ENCODE results near the gene FADS1. TPM values are rescaled to one million over a fixed set of nuclear protein-coding genes. Genes with fewer than 3 reads are reported as not detected.

Gene FADS1
- total RNA-seq, 4 donors from 2014 or later = 2.2 to 13.8 (median 3.7) TPM

DNA sequence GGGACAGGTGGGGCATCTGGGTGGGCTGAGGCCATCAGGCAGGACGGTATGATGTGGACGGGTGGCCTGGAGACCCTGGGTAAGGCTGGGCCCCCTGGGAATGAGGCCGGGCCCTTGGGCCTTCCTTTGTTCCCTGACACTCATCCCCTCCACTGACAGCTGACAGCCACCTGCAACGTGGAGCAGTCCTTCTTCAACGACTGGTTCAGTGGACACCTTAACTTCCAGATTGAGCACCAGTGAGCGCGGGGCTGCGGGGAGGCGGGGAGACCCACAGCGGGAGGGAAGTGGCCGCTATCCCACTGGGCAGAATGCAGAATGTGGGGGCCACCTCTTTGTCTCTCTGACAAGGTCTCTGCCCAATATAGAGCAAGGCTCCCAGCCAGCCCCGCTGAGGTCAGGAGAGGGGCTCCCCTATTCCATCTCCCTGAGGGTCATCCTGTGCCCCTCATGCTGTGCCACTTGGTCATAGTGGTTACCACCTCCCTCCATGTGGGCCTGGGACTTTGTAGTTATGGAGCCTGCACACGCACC, 46.8 kb upstream of the FADS1 start:
- 90% methylated on average over 13 of the region's 13 CpGs; no CpG with 5 or more reads in 1 of the 2 donors for WGBS, 2 donors (ENCODE audit: low coverage in 1 of 2)
- H3K27ac ChIP-seq = no peak overlapping the region
- in situ Hi-C loops (cut with MboI; ENCODE audit: low pct_ligation_motif_present in 1 of 4, low pct_unique_long_range_greater_than_20kb in 1 of 4, low sequenced_read_pairs in 3 of 4) (loop anchor here in 2 of 4 donors (25.0 kb wide), 1 partner anchor 449 kb away; no protein-coding TSS in a partner anchor), intact Hi-C loops (cut with DNase I; ENCODE audit: low total_unique reads) (no loop called here)
- no peaks in the 10 kb centered on the region for H3K27me3 ChIP-seq
- no peaks in the 10 kb centered on the region for H3K9me3 ChIP-seq
- no peak for DNase-seq
- H3K36me3 ChIP-seq = no peaks in the 10 kb centered on the region
- no peaks in the 10 kb centered on the region for H3K4me1 ChIP-seq
- no peak overlapping the region for H3K4me3 ChIP-seq
- TF ChIP-seq POLR2A (IDR thresholded peaks at IDR 0.05) (no peak), EP300 (IDR thresholded peaks at IDR 0.05; ENCODE audit: low read depth) (no peak), POLR2AphosphoS5 (IDR thresholded peaks at IDR 0.05) (no peak)
- TF ChIP-seq, protein P1, sequence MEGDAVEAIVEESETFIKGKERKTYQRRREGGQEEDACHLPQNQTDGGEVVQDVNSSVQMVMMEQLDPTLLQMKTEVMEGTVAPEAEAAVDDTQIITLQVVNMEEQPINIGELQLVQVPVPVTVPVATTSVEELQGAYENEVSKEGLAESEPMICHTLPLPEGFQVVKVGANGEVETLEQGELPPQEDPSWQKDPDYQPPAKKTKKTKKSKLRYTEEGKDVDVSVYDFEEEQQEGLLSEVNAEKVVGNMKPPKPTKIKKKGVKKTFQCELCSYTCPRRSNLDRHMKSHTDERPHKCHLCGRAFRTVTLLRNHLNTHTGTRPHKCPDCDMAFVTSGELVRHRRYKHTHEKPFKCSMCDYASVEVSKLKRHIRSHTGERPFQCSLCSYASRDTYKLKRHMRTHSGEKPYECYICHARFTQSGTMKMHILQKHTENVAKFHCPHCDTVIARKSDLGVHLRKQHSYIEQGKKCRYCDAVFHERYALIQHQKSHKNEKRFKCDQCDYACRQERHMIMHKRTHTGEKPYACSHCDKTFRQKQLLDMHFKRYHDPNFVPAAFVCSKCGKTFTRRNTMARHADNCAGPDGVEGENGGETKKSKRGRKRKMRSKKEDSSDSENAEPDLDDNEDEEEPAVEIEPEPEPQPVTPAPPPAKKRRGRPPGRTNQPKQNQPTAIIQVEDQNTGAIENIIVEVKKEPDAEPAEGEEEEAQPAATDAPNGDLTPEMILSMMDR (IDR thresholded peaks at IDR 0.05) = no peak

DNA sequence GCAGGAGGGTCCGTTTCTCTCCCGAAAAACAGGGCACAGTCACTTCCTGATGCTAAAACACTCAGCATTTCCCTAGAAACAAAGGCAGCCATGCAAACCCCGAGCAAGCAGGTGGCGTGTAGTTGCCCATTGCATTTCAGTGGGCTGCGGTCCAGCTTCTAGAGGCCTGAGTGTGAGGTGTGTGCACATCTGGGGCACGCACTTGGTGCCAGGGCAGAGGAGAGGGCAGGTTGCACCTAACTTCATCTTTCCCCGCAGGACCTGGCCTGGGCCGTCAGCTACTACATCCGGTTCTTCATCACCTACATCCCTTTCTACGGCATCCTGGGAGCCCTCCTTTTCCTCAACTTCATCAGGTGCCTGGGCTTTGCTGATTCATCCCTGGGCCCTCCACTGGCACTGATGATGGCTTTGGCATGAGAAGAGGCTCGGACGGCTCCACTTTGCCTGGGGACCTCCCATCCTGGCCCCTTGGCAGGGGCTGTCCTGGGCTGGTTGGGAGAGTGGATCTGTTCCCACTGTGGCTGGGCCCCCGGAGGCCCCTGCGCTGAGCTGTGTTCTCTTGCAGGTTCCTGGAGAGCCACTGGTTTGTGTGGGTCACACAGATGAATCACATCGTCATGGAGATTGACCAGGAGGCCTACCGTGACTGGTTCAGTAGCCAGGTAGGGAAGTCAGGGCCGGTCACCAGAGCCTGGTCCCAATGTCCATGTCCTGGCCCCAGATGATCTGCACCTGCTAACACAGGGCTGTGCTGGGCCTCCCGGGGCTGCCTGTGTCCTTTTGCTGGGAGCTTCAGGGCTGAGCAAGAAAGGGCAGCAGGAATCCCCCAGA, 46.1 kb upstream of the FADS1 start:
- Histone ChIP-seq H3K4me1 (no peaks in the 10 kb centered on the region), H3K27ac (no peak overlapping the region), H3K4me3 (no peak overlapping the region), H3K9me3 (no peaks in the 10 kb centered on the region), H3K36me3 (no peaks in the 10 kb centered on the region), H3K27me3 (no peaks in the 10 kb centered on the region)
- no peak for TF ChIP-seq POLR2A (IDR thresholded peaks at IDR 0.05)
- TF ChIP-seq, protein P1 (IDR thresholded peaks at IDR 0.05) = no peak
- TF ChIP-seq EP300 (IDR thresholded peaks at IDR 0.05; ENCODE audit: low read depth) = no peak
- no peak for TF ChIP-seq POLR2AphosphoS5 (IDR thresholded peaks at IDR 0.05)
- intact Hi-C loops (cut with DNase I; ENCODE audit: low total_unique reads) = no loop called here
- 80 to 89% methylated on average over 5 to 18 of the region's 18 CpGs for WGBS, 2 donors (ENCODE audit: low coverage in 1 of 2)
- DNase-seq = no peak
- in situ Hi-C loops (cut with MboI; ENCODE audit: low pct_ligation_motif_present in 1 of 4, low pct_unique_long_range_greater_than_20kb in 1 of 4, low sequenced_read_pairs in 3 of 4) = loop anchor here in 2 of 4 donors (25.0 kb wide), 1 partner anchor 449 kb away; no protein-coding TSS in a partner anchor

DNA sequence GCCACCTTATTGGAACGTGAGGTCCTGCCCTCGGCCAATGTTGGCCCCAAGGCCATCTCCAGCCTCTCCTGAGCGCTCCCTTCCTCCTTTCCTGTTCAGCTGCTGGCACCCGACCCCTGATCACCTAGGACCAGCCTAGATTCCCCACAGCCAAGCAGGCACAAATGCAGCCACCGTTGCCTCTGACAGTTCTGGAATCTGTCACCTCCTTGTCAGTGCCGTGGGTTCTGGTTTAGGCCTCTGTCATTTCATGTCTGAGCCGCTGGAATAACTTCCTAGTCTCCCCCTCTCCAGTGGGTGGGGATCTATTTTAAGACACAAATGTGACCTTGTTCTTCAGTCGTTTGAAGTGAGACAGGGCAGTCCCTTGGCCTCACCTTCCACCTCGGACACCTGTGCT, 44.8 kb upstream of the FADS1 start:
- Histone ChIP-seq H3K27ac (no peak overlapping the region), H3K27me3 (no peaks in the 10 kb centered on the region), H3K36me3 (no peaks in the 10 kb centered on the region), H3K4me1 (no peaks in the 10 kb centered on the region), H3K9me3 (no peaks in the 10 kb centered on the region), H3K4me3 (no peak overlapping the region)
- TF ChIP-seq POLR2AphosphoS5 (IDR thresholded peaks at IDR 0.05) (no peak), EP300 (IDR thresholded peaks at IDR 0.05; ENCODE audit: low read depth) (no peak), POLR2A (IDR thresholded peaks at IDR 0.05) (no peak)
- TF ChIP-seq, protein P1 (IDR thresholded peaks at IDR 0.05) = no peak
- no peak for DNase-seq
- in situ Hi-C loops (cut with MboI; ENCODE audit: low pct_ligation_motif_present in 1 of 4, low pct_unique_long_range_greater_than_20kb in 1 of 4, low sequenced_read_pairs in 3 of 4) (loop anchor here in 2 of 4 donors (25.0 kb wide), 1 partner anchor 451 kb away; no protein-coding TSS in a partner anchor), intact Hi-C loops (cut with DNase I; ENCODE audit: low total_unique reads) (no loop called here)
- 60 to 75% methylated on average over 1 to 9 of the region's 9 CpGs for WGBS, 2 donors (ENCODE audit: low coverage in 1 of 2)

DNA sequence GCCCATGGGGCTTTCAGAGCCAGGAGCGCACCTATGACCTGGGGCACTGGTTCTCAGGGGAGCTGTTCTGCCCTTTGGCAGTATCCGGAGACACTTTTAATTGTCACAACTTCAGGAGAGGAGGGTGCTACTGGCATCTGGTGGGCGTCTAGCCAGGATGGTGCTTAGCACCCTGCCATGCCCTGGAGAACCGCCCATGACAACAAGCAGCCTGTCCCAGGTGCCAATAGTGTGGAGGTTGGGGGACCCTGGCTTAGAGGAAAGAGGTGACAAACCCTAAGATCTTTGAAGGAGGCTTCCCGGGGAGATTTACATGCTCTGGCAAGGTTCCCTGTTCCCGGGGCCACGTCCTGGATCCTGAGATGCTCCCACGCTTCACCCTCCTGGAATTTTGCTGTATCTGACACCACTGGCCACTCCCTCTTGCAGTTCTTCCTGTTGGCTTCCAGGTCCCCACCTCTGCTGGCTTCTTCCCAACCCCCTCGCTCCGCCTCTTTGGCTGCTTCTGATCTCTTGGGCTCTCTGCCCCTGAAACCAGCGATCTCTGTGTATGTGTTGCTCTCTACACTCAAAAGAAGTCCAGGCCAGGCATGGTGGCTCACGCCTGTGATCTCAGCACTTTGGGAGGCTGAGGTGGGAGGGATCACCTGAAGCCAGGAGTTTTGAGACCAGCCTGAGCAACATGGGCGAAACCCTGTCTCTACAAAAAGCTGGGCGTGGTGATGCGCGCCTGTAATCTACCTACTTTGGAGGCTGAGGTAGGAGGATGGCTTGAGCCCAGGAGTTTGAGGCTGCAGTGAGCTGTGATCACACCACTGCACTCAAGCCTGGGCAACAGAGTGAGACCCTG, 43.5 kb upstream of the FADS1 start:
- Histone ChIP-seq H3K27ac (no peak overlapping the region), H3K4me1 (no peaks in the 10 kb centered on the region), H3K36me3 (no peaks in the 10 kb centered on the region), H3K4me3 (no peak overlapping the region), H3K9me3 (no peaks in the 10 kb centered on the region), H3K27me3 (no peaks in the 10 kb centered on the region)
- TF ChIP-seq POLR2AphosphoS5 (IDR thresholded peaks at IDR 0.05) (no peak), POLR2A (IDR thresholded peaks at IDR 0.05) (no peak), EP300 (IDR thresholded peaks at IDR 0.05; ENCODE audit: low read depth) (no peak)
- TF ChIP-seq, protein P1 (IDR thresholded peaks at IDR 0.05) = no peak
- WGBS, 2 donors (ENCODE audit: low coverage in 1 of 2) = 48 to 60% methylated on average over 2 to 16 of the region's 16 CpGs
- DNase-seq = peak; percentile 63
- intact Hi-C loops (cut with DNase I; ENCODE audit: low total_unique reads) (no loop called here), in situ Hi-C loops (cut with MboI; ENCODE audit: low pct_ligation_motif_present in 1 of 4, low pct_unique_long_range_greater_than_20kb in 1 of 4, low sequenced_read_pairs in 3 of 4) (loop anchor here in 2 of 4 donors (25.0 kb wide), 1 partner anchor 452 kb away; no protein-coding TSS in a partner anchor)
